SK-N-SH (cell line): ENCODE results near the gene TFB2M. TPM values are rescaled to one million over a fixed set of nuclear protein-coding genes. Genes with fewer than 3 reads are reported as not detected.

Experiments used
- CTCF ChIA-PET: fragments of 300-600, 350-600 bp; formaldehyde crosslinking; extraction: SDS; loops from one replicate; lab custom pipeline; 2021; lab: Yijun Ruan, JAX
- POLR2A ChIA-PET: fragments of 350-600 bp; sonication (Branson Sonifier 250); formaldehyde crosslinking; extraction: SDS; loops from one replicate; lab custom pipeline; 2020; ENCODE audit warnings: antibody characterized with exemption, inconsistent platforms; lab: Yijun Ruan, JAX
- DNase-seq: peaks from one replicate; pipeline ENCODE4 v3.0.0; 2012
- H2AFZ ChIP-seq: fragments of 200-600 bp; sonication (generic); 2 replicates; pipeline ENCODE4 v1.8.1; 2016; ENCODE audit warnings: antibody characterized with exemption, mild to moderate bottlenecking, low read depth
- H3F3A ChIP-seq: fragments of 200-600 bp; sonication (generic); replicated peaks from 2 replicates; pipeline ENCODE3; 2016; ENCODE audit warnings: antibody characterized with exemption, mild to moderate bottlenecking; ENCODE audit not compliant: insufficient read depth
- H3K27ac ChIP-seq, 2 experiments: fragments of 200-500 bp in 1 of 2; fragments of 200-600 bp in 1 of 2; sonication (Bioruptor generic) in 1 of 2; sonication (generic), shearing (Covaris generic) in 1 of 2; 2 replicates each; pipeline versions ENCODE4 v1.5.1 to v1.6.1; 2014 to 2016; ENCODE audit warnings: low read depth in 2 of 2, inconsistent platforms in 1 of 2, low read length in 1 of 2, mild to moderate bottlenecking in 1 of 2, mixed read lengths in 1 of 2
- H3K27me3 ChIP-seq: fragments of 200-600 bp; sonication (generic), shearing (Covaris generic); 2 replicates; pipeline ENCODE4 v1.6.1; 2016; ENCODE audit warnings: mixed run types; ENCODE audit not compliant: insufficient read depth
- H3K36me3 ChIP-seq, 2 experiments: fragments of 200-500 bp in 1 of 2; fragments of 200-600 bp in 1 of 2; sonication (Bioruptor generic) in 1 of 2; sonication (generic) in 1 of 2; replicated peaks in 1 of 2; 2 replicates each; pipeline versions ENCODE3 to v1.5.1; 2014 to 2016; ENCODE audit warnings: low read length in 1 of 2, mild to moderate bottlenecking in 1 of 2; ENCODE audit not compliant: insufficient read depth in 2 of 2, control insufficient read depth in 1 of 2
- H3K4me1 ChIP-seq, 2 experiments: fragments of 200-500 bp in 1 of 2; fragments of 200-600 bp in 1 of 2; sonication (Bioruptor generic) in 1 of 2; sonication (generic), shearing (Covaris generic) in 1 of 2; 2 replicates each; pipeline versions ENCODE4 v1.5.1 to v1.6.1; 2014 to 2016; ENCODE audit warnings: low read depth in 1 of 2, low read length in 1 of 2, mixed run types in 1 of 2; ENCODE audit not compliant: insufficient read depth in 2 of 2, control insufficient read depth in 1 of 2
- H3K4me2 ChIP-seq: fragments of 200-600 bp; sonication (generic), shearing (Covaris generic); 2 replicates; pipeline ENCODE4 v1.6.1; 2017; ENCODE audit warnings: mixed run types
- H3K4me3 ChIP-seq, 2 experiments: fragments of 200-500 bp in 1 of 2; fragments of 200-600 bp in 1 of 2; sonication (Bioruptor generic) in 1 of 2; sonication (generic), shearing (Covaris generic) in 1 of 2; 2 replicates each; pipeline versions ENCODE4 v1.5.1 to v1.8.1; 2014 to 2016; ENCODE audit warnings: low read depth in 2 of 2, inconsistent platforms in 1 of 2, low read length in 1 of 2, mild to moderate bottlenecking in 1 of 2, mixed read lengths in 1 of 2, moderate library complexity in 1 of 2
- H3K79me2 ChIP-seq: fragments of 200-600 bp; sonication (generic); 2 replicates; pipeline ENCODE4 v1.8.1; 2017; ENCODE audit warnings: mild to moderate bottlenecking; ENCODE audit not compliant: insufficient read depth
- H3K9ac ChIP-seq: fragments of 200-600 bp; sonication (generic); 2 replicates; pipeline ENCODE4 v1.6.1; 2017; ENCODE audit warnings: mixed run types
- H3K9me2 ChIP-seq: fragments of 200-600 bp; sonication (generic); 2 replicates; pipeline ENCODE4 v1.6.1; 2017; ENCODE audit warnings: mixed run types
- H3K9me3 ChIP-seq: fragments of 200-600 bp; sonication (generic); 2 replicates; pipeline ENCODE4 v1.6.1; 2017; ENCODE audit warnings: mixed run types, mild to moderate bottlenecking, moderate library complexity
- H4K20me1 ChIP-seq: fragments of 200-600 bp; sonication (generic); 2 replicates; pipeline ENCODE4 v1.6.1; 2017; ENCODE audit warnings: mild to moderate bottlenecking, mixed run types; ENCODE audit not compliant: insufficient read depth
- CHD2 ChIP-seq: fragments of 150-350 bp; IDR thresholded peaks from 2 replicates; pipeline ENCODE4 v1.6.1; 2018; ENCODE audit warnings: low read length; ENCODE audit not compliant: partially characterized antibody
- EP300 ChIP-seq, 2 experiments: IDR thresholded peaks; 2 replicates each; pipeline versions ENCODE4 v1.4.0 to v1.6.1; 2012; ENCODE audit warnings: borderline replicate concordance in 1 of 2, low read depth in 1 of 2, low read length in 1 of 2
- EZH2phosphoT487 ChIP-seq: fragments of 200-600 bp; sonication (generic); IDR thresholded peaks from 2 replicates; pipeline ENCODE4 v1.6.1; 2017; ENCODE audit warnings: low read depth, mixed run types, mild to moderate bottlenecking, antibody characterized with exemption, moderate library complexity, borderline replicate concordance
- FOSL2 ChIP-seq: IDR thresholded peaks from 2 replicates; pipeline ENCODE4 v1.4.0; 2012; ENCODE audit warnings: low read depth, mild to moderate bottlenecking, moderate library complexity, borderline replicate concordance
- FOXJ3 ChIP-seq: sonication (generic); formaldehyde crosslinking; IDR thresholded peaks from 2 replicates; pipeline ENCODE4 v1.5.1; 2020; ENCODE audit warnings: mild to moderate bottlenecking, missing genetic modification reagents
- FOXM1 ChIP-seq: IDR thresholded peaks from 2 replicates; pipeline ENCODE4 v1.4.0; 2012; ENCODE audit warnings: low read depth, mild to moderate bottlenecking
- GABPA ChIP-seq: IDR thresholded peaks from 2 replicates; pipeline ENCODE4 v1.4.0; 2012; ENCODE audit warnings: low read depth, mild to moderate bottlenecking
- GATA2 ChIP-seq: sonication (generic); formaldehyde crosslinking; IDR thresholded peaks from 2 replicates; pipeline ENCODE4 v1.5.0; 2020; ENCODE audit warnings: mild to moderate bottlenecking, missing genetic modification reagents
- JUND ChIP-seq: IDR thresholded peaks from 2 replicates; pipeline ENCODE4 v1.4.0; 2012
- MEF2A ChIP-seq: IDR thresholded peaks from 2 replicates; pipeline ENCODE4 v1.4.0; 2012; ENCODE audit warnings: low read depth, borderline replicate concordance
- MXI1 ChIP-seq: IDR thresholded peaks from 2 replicates; pipeline ENCODE4 v1.6.1; 2012; ENCODE audit warnings: mild to moderate bottlenecking, low read depth, low read length, improper control_type of control experiment
- NFIC ChIP-seq: IDR thresholded peaks from 2 replicates; pipeline ENCODE4 v1.4.0; 2012; ENCODE audit warnings: borderline replicate concordance
- NRF1 ChIP-seq: IDR thresholded peaks from 2 replicates; pipeline ENCODE4 v1.6.1; 2012; ENCODE audit warnings: low read depth, mild to moderate bottlenecking, low read length
- POLR2AphosphoS5 ChIP-seq: IDR thresholded peaks from 2 replicates; pipeline ENCODE4 v1.6.1; 2012; ENCODE audit warnings: low read depth, low read length
- RAD21 ChIP-seq: IDR thresholded peaks from 2 replicates; pipeline ENCODE4 v1.6.1; 2012; ENCODE audit warnings: mild to moderate bottlenecking, low read length
- RCOR1 ChIP-seq: fragments of 150-350 bp; IDR thresholded peaks from 2 replicates; pipeline ENCODE4 v1.6.1; 2017; ENCODE audit warnings: antibody characterized with exemption, low read length
- RFX5 ChIP-seq: IDR thresholded peaks from 2 replicates; pipeline ENCODE4 v1.6.1; 2012; ENCODE audit warnings: mild to moderate bottlenecking, improper control_type of control experiment, low read length
- RXRA ChIP-seq: IDR thresholded peaks from 2 replicates; pipeline ENCODE4 v1.4.0; 2012; ENCODE audit warnings: low read depth, mild to moderate bottlenecking, borderline replicate concordance
- SIN3A ChIP-seq: IDR thresholded peaks from 2 replicates; pipeline ENCODE4 v1.6.1; 2012; ENCODE audit warnings: low read depth, mild to moderate bottlenecking, low read length, moderate library complexity, borderline replicate concordance
- TAF1 ChIP-seq: IDR thresholded peaks from 2 replicates; pipeline ENCODE4 v1.6.1; 2012; ENCODE audit warnings: low read depth, mild to moderate bottlenecking, low read length, moderate library complexity, borderline replicate concordance
- TCF12 ChIP-seq: IDR thresholded peaks from 2 replicates; pipeline ENCODE4 v1.4.0; 2012
- WGBS: methylation state at CpG from one replicate; pipeline ENCODE4 v1.1.6; 2017; ENCODE audit warnings: low lambda C conversion rate; 5-methylcytosine and 5-hydroxymethylcytosine counted together
- polyA plus RNA-seq, 3 experiments: library from polyadenylated mRNA; depleted of rRNA; stranded (reverse); fragments of >200 nt; gene quantifications; 2 replicates each; pipeline ENCODE4 v1.2.3, GENCODE V29; 2012
- TF ChIP-seq, protein P1 (sequence below): IDR thresholded peaks from 2 replicates; pipeline ENCODE4; 2012
- TF ChIP-seq, protein P2 (sequence below): fragments of 150-350 bp; IDR thresholded peaks from 2 replicates; pipeline ENCODE4 v1.6.1; 2017; ENCODE audit warnings: antibody characterized with exemption, low read length, low read depth, borderline replicate concordance
- TF ChIP-seq, protein P3 (sequence below): fragments of 150-350 bp; IDR thresholded peaks from 2 replicates; pipeline ENCODE4 v1.6.1; 2016; ENCODE audit warnings: mild to moderate bottlenecking, low read depth, low read length
- TF ChIP-seq, protein P4 (sequence below): IDR thresholded peaks from 2 replicates; pipeline ENCODE4 v1.6.1; 2012; ENCODE audit warnings: mild to moderate bottlenecking, low read depth, low read length, moderate library complexity
- TF ChIP-seq, protein P5 (sequence below): IDR thresholded peaks from 2 replicates; pipeline ENCODE4 v1.4.0; 2012; ENCODE audit warnings: low read depth

The TFB2M gene
- polyA plus RNA-seq, 1 of the 3 experiments (the other 2 are of a cell fraction), result 17.3 TPM

DNA sequence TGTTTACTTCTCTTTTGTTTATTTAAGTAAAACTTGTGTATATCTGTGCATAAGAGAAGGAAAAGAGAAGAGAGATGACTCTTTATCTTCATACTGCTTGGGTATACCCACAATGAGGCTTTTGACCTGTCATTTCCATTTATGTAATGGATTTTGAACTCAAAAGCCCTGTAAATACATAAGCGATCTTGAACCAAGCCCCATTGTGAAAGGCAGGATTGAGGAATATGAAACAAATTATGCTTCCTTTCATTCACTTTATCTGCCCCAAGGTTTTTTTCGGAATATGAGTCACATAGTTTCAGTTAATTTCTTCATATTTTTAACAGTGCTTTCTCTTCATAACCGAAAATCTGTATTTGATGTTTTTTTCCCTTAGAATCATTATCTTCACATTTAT is 21.5 kb upstream of the TFB2M start:
- Histone ChIP-seq H3K4me1 (peaks cover 15 to 17% of the 10 kb centered on the region in 2 experiments), H3K79me2 (peaks cover 89% of the 10 kb centered on the region), H3K27ac (peak overlapping the region; percentile 90 to 91), H3K27me3 (no peaks in the 10 kb centered on the region), H3K36me3 (peaks cover 8 to 23% of the 10 kb centered on the region in 2 experiments), H3F3A (peaks cover 26% of the 10 kb centered on the region), H4K20me1 (no peaks in the 10 kb centered on the region; the same call in 1 of the 2 replicates), H3K9me2 (no peaks in the 10 kb centered on the region), H3K4me3 (peak overlapping the region in 1 of 2 experiments; percentile 26; a peak in 2 of 4 replicates), H2AFZ (no peak overlapping the region; the same call in 1 of the 2 replicates), H3K4me2 (peak overlapping the region; percentile 70), H3K9me3 (no peaks in the 10 kb centered on the region), H3K9ac (peak overlapping the region; percentile 59)
- DNase-seq, result no peak
- POLR2A ChIA-PET, result no interaction called here
- CTCF ChIA-PET, result no interaction called here
- WGBS, result 24% methylated on average over 3 of the region's 3 CpGs
- TF ChIP-seq RAD21, result no peak
- no peak for TF ChIP-seq CHD2
- peak; percentile 39; the same call in 1 of the 2 replicates for TF ChIP-seq JUND
- TF ChIP-seq RCOR1, result no peak
- no peak for TF ChIP-seq NFIC
- TF ChIP-seq, protein P1, sequence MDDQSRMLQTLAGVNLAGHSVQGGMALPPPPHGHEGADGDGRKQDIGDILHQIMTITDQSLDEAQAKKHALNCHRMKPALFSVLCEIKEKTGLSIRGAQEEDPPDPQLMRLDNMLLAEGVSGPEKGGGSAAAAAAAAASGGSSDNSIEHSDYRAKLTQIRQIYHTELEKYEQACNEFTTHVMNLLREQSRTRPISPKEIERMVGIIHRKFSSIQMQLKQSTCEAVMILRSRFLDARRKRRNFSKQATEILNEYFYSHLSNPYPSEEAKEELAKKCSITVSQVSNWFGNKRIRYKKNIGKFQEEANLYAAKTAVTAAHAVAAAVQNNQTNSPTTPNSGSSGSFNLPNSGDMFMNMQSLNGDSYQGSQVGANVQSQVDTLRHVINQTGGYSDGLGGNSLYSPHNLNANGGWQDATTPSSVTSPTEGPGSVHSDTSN, result peak; percentile 67
- no peak for TF ChIP-seq EZH2phosphoT487
- TF ChIP-seq MXI1, result no peak
- TF ChIP-seq, protein P2, sequence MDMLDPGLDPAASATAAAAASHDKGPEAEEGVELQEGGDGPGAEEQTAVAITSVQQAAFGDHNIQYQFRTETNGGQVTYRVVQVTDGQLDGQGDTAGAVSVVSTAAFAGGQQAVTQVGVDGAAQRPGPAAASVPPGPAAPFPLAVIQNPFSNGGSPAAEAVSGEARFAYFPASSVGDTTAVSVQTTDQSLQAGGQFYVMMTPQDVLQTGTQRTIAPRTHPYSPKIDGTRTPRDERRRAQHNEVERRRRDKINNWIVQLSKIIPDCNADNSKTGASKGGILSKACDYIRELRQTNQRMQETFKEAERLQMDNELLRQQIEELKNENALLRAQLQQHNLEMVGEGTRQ, result no peak
- no peak for TF ChIP-seq SIN3A
- no peak for TF ChIP-seq GABPA
- TF ChIP-seq, protein P3, sequence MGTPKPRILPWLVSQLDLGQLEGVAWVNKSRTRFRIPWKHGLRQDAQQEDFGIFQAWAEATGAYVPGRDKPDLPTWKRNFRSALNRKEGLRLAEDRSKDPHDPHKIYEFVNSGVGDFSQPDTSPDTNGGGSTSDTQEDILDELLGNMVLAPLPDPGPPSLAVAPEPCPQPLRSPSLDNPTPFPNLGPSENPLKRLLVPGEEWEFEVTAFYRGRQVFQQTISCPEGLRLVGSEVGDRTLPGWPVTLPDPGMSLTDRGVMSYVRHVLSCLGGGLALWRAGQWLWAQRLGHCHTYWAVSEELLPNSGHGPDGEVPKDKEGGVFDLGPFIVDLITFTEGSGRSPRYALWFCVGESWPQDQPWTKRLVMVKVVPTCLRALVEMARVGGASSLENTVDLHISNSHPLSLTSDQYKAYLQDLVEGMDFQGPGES, result no peak
- TF ChIP-seq GATA2 (CRISPR knock-in tag), result no peak
- no peak for TF ChIP-seq RXRA
- no peak for TF ChIP-seq NRF1
- no peak; the same call in 1 of the 2 replicates for TF ChIP-seq POLR2AphosphoS5
- TF ChIP-seq MEF2A, result peak; percentile 28; the same call in 1 of the 2 replicates
- TF ChIP-seq FOXM1, result no peak
- no peak for TF ChIP-seq TAF1
- peak in 1 of 2 experiments; percentile 20; a peak in 2 of 4 replicates for TF ChIP-seq EP300 (IDR thresholded peaks at IDR 0.05; ENCODE audit: borderline replicate concordance in 1 of 2, low read depth in 1 of 2, low read length in 1 of 2)
- TF ChIP-seq, protein P4, sequence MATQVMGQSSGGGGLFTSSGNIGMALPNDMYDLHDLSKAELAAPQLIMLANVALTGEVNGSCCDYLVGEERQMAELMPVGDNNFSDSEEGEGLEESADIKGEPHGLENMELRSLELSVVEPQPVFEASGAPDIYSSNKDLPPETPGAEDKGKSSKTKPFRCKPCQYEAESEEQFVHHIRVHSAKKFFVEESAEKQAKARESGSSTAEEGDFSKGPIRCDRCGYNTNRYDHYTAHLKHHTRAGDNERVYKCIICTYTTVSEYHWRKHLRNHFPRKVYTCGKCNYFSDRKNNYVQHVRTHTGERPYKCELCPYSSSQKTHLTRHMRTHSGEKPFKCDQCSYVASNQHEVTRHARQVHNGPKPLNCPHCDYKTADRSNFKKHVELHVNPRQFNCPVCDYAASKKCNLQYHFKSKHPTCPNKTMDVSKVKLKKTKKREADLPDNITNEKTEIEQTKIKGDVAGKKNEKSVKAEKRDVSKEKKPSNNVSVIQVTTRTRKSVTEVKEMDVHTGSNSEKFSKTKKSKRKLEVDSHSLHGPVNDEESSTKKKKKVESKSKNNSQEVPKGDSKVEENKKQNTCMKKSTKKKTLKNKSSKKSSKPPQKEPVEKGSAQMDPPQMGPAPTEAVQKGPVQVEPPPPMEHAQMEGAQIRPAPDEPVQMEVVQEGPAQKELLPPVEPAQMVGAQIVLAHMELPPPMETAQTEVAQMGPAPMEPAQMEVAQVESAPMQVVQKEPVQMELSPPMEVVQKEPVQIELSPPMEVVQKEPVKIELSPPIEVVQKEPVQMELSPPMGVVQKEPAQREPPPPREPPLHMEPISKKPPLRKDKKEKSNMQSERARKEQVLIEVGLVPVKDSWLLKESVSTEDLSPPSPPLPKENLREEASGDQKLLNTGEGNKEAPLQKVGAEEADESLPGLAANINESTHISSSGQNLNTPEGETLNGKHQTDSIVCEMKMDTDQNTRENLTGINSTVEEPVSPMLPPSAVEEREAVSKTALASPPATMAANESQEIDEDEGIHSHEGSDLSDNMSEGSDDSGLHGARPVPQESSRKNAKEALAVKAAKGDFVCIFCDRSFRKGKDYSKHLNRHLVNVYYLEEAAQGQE, result no peak
- TF ChIP-seq FOXJ3 (CRISPR knock-in tag), result no peak
- peak; percentile 66; the same call in 1 of the 2 replicates for TF ChIP-seq FOSL2
- TF ChIP-seq, protein P5, sequence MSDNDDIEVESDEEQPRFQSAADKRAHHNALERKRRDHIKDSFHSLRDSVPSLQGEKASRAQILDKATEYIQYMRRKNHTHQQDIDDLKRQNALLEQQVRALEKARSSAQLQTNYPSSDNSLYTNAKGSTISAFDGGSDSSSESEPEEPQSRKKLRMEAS, result no peak
- TF ChIP-seq TCF12, result peak; percentile 50
- no peak for TF ChIP-seq RFX5
